Measurements from ENCODE around the gene ZNF423.
"Not testable (repeated sequence)": the region's sequence is repeated elsewhere in the genome, so short reads cannot be mapped to it uniquely, and the experiment has no call there.

The ZNF423 gene

DNA sequence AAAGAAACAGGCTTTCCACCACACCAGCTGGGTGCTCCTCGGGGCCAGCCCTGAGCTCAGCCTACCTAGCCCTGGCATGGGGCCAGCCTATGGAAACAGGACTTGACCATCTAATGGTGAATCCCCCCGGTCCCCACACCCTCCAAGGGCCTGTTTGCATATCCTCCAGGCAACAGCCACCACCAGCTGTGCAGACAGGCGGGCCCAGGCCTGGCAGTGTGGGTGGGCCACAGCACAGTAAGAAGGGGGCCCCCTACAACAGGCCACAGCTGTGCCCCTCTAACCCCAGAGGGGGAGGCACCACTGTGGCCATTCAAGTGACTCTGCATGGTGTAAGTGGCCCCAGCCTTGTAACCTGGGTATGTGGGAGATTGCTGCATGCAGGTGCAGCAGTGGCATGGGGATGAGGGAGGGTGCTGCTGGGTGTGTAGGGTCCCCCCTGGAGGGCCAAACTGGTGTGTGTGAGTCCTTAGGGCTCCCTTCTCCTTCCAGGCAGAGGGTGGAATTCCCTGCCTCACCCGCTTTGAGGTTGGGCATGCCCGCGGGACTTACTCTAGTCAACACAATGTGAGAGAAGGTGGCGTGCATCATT is 334.1 kb downstream of the ZNF423 start:
- DNase-seq: no peak

DNA sequence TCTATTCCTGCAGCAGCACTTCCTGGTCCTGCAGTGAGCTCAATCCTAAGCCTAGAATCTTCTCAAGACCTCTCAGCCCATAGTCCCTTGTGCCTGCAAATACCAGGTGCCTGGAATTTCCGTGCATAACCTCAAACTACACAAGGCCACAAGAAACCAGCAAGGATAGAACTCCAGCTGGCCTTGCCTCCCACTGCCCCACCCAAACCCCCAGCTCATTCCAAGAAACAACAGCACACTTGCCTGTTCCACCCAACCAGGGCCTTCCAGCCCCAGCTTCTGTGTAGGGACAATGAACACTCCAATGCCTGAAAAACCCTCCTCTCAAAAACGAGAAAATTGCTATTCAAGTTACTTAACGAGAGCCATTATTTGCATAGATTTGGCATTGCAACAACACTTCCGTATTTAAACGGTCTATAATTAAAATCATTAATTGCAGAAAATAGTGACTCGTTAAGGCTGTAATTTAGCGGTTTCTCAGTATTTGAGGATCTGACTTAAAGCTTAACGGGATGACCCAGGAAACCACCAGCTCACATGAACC is 335.3 kb downstream of the ZNF423 start:
- no peak for DNase-seq

DNA sequence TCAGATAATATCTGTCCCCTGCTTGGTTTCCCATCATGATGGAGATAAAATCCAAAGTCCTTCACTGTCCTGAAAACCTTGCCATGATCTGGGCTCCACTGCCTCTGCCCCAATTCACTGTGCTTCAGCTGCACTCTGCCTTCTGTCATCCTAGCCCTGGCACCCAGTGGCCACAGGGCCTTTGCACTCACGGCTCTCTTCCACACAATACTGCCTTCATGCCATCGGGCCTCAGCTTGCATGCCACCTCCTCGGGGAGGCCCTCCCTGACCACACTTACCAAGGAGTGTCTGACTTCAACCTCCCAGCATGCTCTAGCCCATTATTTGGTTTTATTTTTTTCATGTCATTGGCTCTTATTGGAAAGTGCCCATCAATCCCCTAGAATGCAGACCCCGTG is 336.2 kb downstream of the ZNF423 start:
- DNase-seq: no peak

DNA sequence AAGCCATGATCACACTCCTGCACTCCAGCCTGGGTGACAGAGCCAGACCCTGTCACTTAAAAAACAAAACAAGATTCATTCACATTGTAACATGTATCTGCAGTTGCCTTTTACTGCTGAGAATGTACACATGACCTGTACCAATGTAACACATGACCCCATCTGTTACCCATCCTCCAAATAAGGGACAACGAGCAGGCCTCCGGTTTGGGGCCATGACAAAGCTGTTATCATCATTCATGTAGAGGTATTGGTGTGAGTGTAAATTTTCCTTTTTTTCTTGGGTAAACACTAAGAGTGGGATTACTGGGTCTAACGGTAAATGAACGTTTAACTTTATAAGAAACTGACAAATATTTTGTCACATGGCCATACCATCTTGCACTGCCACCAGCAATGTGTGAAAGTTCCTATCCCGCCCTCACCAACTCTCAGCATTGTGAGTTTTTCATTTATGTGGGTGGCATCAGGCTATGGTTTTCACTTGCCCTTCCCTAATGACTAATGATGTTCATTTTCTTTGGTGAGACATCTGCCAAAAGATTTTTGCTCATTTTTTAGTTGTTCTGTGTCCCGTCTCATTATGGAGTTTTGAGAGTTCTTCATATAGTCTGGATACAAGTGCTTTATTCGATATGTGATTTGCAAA is 336.8 kb downstream of the ZNF423 start:
- DNase-seq: no peak

GRCh38 chr16:49516382-49517036 is 339.4 kb downstream of the ZNF423 start:
- DNase-seq: no peak

DNA sequence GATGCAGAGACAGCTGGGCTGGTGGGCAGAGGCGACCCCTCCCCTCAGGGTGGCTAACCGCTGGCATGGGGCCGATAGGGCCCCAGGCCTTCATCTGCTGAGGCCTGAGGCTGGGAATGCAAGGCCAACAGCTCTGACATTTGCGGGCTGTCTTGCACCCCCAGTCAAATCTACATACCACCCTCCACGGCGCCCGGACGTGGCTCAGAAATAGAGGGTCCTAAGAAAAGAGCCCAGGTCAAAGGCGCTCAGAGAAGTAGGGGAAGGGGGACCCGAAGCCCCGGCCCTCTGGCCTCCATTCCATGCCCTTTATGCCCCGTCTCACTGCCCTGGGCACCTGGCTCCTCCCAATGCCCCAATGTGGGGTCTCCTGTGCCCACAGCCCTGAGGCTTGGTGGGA is 340.1 kb downstream of the ZNF423 start:
- DNase-seq: no peak

GRCh38 chr16:49515016-49515565 is 340.8 kb downstream of the ZNF423 start:
- DNase-seq: no peak

DNA sequence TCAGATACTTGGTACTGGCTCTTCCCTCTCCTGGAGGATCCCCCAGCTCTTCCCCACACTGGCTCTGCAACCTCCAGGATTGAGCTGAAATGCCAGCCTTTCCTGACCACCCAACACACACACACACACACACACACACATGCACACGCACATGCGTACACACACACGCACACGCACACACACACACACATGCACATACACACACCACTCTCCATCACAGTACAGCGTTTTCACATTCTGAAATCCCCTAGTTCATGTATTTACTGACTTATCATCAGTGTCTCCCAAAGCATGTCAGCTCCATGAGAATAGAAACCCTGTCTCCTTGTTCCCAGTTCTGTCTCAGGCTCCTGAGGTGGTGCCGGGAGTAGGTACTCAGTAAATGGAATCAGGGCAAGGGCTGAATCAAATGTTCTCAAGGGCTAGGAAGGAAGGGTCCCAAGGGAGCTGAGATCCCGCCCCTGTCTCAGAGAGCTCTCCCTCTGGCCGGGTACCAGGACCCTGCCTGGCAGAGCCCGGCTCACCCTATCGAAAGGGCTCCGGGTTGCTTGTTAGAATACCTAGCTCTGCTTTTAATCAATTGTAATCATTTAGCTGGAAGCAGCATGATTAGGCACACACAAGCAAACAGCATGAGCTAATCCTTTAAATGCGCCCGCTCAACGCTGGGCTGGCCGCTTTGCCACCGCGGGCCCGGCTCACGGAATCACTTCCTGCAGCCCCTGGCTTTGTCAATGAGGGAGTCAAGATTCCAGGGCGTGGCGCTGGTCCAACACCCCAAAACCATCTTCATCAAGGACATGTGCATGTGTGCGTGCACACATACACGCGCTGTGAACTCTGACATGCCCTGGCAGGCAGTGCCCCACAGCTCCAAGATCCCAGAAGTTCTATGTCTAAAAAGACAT is 341.6 kb downstream of the ZNF423 start:
- no peak for DNase-seq

DNA sequence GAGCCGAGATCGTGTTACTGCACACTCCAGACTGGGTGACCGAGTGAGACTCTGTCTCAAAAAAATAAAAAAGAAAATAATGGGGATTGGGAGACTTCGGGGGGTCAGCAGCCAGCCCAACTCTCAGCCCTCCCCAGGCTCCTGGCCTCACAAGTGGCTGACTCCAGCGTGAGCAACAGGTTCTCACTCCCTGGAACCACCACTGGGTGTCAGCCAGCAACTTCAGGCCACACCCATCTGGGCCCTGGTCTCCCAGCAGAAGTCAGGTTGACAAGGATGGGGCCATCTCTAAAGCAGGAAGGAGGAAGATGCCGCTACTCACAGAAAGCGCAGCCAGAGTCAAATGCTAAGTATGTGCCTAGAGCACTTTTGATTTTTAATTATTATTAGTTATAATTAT is 342.9 kb downstream of the ZNF423 start:
- no peak for DNase-seq

DNA sequence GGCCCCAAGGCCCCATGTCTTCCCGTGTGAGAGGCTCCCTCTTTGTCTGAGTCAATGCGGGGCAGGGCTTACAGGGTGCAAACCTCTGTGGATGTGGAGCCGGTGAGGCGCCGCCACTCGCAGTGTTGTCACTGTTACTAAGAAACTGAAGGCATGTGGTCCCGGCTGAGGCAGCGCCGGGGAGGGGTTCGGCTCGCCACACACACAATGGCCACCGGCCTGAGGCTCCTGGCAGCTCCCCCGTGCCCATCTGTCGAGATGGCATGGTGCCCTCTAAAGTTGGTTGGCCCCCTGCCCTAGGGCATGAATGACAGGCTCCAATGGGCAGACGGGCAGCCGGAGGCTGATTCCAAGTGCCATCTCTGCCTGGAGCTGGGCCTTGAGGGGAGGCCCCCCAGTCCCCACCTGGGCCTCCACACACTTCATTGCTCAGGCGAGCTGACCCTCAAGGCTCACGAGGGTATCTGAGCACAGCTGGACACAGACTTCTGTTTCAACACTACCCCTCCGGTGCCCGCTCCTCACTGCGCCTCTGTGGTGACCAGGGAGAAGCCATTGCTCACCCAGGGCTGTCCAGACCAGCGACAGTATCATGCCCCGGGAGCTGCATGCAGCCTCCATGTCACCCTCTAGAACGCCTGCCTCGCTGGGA is 345.1 kb downstream of the ZNF423 start:
- peak in 1 of 2 donors; percentile 20 for DNase-seq

DNA sequence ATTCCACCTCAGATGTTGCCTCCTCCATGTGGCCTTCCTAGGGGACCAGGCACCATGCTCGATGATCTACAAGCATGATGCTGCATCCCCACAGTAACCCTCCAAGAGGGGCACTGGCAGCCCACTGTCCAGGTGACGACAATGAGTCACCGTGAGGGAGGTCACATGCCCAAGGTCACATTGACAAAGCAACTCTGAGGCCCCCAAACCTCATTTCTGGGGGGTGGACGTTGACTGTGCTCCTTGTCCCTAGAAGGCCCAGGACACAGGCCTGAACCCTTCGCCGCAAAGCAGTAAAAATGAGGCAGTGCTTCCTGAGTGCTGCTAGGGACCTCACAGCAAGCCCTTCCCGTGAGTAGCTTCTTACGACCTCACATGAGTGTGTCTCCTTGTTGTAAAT is 345.8 kb downstream of the ZNF423 start:
- DNase-seq: no peak

DNA sequence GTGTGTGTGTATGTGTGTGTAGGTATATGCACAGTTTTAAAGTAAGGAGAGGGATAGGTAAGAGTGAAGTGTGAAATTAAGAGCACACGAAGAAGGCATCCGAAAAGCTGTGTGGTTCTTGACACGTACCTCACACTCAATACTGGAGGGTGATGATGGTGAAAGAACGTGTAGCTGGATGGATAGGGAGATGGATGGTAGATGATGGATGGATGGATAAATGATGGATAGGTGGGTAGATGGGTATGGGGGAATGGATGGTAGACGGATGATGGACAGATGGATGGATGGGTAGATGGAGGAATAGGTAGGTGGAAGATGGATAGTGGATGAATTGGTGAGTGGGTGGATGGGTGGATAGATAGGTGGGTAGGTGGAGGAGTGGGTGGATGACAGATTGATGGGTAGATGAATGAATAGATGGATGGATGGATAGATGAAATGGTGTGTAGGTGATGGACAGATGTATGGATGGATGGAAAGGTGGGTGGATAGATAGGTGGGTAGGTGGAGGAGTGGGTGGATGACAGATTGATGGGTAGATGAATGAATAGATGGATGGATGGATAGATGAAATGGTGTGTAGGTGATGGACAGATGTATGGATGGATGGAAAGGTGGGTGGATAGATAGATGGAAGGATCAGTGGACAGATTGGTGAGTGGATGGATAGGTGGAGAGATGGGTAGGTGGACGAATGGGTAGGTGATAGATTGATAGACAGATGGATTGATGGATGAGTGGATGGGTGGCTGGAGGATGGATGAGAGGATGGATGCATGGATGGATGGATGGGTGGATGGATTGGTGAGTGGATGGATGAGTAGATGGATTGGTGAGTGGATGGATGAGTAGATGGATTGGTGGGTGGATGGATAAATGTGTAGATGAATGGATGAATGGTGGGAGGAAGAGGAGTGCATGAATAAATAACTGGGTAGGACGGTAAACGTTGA is 349.6 kb downstream of the ZNF423 start:
- not testable (repeated sequence) for DNase-seq

- DNase-seq: no peak
Observed at GRCh38 chr16:49505556-49505955, 350.4 kb downstream of the ZNF423 start.

GRCh38 chr16:49504626-49505025 is 351.3 kb downstream of the ZNF423 start:
- DNase-seq: no peak

GRCh38 chr16:49504023-49504364 is 351.9 kb downstream of the ZNF423 start:
- DNase-seq: no peak

DNA sequence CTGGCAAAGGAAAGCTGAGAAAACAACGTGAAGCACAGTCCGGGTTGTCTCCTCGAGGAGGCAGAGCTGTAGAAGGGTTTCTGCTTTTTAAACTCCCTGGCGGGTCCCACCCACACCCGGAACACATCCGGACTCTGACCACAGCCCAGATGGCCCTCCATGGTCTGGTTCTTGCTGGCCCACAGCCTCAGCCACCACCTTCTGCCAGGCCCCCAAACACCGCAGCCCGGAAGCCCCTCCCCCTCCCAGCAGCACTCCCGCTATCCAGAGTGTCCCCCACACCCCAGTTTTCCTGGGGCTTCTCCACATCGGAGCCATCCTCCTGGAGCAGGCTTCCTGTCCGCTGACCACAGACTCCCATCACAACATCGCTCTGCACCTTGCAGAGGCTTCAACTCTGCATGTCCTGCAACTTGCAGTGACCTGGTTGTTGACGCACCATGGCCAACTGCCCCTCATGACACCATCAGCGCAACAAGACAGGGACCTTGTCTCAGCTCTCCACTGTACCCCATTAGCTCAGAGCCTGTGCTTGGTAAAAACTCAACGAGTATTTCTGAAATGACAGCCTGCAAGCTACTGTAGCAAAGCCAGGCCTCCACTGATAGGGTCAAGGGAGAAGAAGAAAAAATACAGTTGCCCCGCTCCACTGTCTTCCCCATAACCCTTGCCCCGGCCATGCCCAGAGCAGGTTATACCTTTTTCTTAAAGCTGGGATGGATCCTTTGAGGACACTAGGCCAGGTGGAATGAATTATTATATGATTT is 352.5 kb downstream of the ZNF423 start:
- DNase-seq: no peak

DNA sequence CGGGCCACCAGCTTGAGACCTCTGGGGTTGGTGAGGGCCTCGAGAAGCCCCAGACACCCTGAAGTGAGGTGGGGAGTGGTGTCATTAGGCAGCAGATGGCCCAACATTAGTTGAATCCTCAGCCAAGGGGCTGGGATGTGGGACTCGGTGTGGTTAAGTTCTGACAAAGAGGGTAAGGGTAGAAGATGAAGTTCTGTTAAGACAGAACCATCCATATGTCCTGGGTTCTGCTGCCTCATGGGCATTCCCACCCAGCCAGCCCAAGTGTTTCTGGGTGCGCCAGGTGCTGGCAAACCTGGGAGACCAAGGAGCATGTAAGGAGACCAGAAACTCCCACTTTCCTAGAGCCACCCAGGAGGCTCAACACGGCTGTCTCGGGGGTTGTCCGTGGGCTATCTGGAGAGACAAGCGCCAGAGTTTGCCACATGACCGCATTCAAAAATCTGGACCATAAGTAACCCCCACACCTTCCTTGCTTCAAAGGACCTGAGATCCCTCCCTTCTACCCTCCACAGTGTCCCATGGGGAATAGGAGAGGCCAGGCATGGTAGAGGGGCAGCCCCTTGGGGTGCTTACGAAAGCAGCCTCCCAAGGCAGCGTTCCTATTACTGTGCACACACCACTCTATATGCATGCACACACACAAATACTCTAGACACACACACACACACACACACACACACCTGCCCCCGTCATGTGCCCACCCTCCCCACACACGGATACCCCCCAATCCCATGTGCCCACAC is 353.6 kb downstream of the ZNF423 start:
- DNase-seq: no peak

DNA sequence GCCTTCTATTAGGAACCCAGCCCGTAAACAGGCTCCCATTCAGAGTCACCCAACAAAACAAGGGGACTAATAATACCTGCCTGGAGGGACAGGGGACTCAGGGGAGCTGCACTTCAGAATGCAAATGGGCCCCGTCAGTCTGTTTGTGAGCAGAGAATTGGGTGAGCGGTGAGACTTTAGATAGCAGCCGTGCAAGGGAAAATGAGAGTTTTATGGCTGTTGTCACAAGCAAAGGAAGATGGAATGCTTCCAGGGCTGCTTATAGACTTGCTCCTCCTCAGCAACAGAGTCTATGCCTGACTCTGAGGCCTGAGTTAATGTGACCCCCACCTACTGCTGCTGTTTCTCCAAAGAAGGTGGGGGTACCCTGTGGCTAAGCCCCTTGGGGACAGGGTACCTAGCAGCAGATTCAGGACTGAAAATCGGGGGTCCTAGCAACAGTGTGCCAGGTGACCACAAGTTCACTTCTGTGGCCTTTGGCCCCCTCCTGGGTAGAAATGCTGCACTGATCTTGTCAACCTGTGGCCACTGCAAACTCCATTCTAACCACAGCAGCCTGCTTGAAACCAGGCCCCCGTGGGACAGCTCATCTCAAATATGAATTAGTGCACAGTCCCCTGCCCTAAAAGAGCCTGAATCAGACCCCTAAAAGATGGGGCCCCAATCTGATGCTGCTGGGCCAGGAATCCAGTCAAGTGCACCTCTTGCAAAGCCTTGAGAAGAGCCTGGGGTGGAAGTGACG is 355.9 kb downstream of the ZNF423 start:
- DNase-seq: no peak

DNA sequence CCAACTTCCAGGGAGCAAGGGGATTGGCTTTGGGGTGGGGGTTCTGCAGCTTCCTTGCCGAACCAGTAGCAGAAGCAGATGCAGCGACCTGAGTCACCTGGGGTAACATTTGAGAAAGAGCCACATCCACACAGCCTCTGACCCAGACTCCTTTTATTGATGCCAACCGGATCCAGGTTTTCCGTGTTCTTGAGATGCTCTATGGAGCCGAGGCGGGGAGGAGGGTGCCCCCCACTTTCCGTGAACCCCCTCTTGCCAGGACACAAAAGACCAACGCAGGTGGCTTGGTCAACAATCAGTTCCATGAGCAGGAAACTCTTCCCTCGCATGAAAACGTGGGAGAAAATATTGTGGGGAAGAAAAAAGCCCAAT is 356.5 kb downstream of the ZNF423 start:
- DNase-seq: no peak

Data from hippocampal formation (tissue), 2 donors.